ENCODE measurements around the gene LLGL2.

GRCh38 chr17:75572713-75573539, 47.4 kb downstream of the LLGL2 start:
- TF ChIP-seq, protein P1, sequence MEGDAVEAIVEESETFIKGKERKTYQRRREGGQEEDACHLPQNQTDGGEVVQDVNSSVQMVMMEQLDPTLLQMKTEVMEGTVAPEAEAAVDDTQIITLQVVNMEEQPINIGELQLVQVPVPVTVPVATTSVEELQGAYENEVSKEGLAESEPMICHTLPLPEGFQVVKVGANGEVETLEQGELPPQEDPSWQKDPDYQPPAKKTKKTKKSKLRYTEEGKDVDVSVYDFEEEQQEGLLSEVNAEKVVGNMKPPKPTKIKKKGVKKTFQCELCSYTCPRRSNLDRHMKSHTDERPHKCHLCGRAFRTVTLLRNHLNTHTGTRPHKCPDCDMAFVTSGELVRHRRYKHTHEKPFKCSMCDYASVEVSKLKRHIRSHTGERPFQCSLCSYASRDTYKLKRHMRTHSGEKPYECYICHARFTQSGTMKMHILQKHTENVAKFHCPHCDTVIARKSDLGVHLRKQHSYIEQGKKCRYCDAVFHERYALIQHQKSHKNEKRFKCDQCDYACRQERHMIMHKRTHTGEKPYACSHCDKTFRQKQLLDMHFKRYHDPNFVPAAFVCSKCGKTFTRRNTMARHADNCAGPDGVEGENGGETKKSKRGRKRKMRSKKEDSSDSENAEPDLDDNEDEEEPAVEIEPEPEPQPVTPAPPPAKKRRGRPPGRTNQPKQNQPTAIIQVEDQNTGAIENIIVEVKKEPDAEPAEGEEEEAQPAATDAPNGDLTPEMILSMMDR (IDR thresholded peaks at IDR 0.05; ENCODE audit: low read depth, low read length) = no peak
- no peak for TF ChIP-seq MYC (IDR thresholded peaks at IDR 0.05; ENCODE audit: low read depth, low read length)
- no peak for TF ChIP-seq POLR2A (IDR thresholded peaks at IDR 0.05; ENCODE audit: extremely low read depth, insufficient read length)
- TF ChIP-seq MAX (IDR thresholded peaks at IDR 0.05; ENCODE audit: low read depth, low read length) = no peak

Measured in NB4 (cell line).